ENCODE results near the gene BEX2.

- TF ChIP-seq, protein P1, sequence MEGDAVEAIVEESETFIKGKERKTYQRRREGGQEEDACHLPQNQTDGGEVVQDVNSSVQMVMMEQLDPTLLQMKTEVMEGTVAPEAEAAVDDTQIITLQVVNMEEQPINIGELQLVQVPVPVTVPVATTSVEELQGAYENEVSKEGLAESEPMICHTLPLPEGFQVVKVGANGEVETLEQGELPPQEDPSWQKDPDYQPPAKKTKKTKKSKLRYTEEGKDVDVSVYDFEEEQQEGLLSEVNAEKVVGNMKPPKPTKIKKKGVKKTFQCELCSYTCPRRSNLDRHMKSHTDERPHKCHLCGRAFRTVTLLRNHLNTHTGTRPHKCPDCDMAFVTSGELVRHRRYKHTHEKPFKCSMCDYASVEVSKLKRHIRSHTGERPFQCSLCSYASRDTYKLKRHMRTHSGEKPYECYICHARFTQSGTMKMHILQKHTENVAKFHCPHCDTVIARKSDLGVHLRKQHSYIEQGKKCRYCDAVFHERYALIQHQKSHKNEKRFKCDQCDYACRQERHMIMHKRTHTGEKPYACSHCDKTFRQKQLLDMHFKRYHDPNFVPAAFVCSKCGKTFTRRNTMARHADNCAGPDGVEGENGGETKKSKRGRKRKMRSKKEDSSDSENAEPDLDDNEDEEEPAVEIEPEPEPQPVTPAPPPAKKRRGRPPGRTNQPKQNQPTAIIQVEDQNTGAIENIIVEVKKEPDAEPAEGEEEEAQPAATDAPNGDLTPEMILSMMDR (IDR thresholded peaks at IDR 0.05; ENCODE audit: low read depth, low read length) = no peak
- TF ChIP-seq EZH2phosphoT487 (IDR thresholded peaks at IDR 0.05; ENCODE audit: low read depth) = no peak
Measured at GRCh38 chrX:103360092-103360491, 49.3 kb upstream of the BEX2 start.
